PC-3 (cell line): ENCODE data around the gene TPRN. TPM values are rescaled to one million over a fixed set of nuclear protein-coding genes. Genes with fewer than 3 reads are reported as not detected.
A peak's percentile ranks its signal among the peaks of the same experiment; 100 is the strongest.

Experiments
- ATAC-seq: fragments of 200-7000 bp; cut with Tn5 transposase; 2 replicates; pipeline ENCODE4 v1.9.1; 2020; ENCODE audit warnings: mild to moderate bottlenecking, moderate library complexity
- BruUV-seq: library from RNA; stranded (reverse); fragments of 400-500 nt; replicated peaks from 2 replicates; lab custom pipeline; 2021; lab: Mats Ljungman, UMichigan
- CTCF ChIA-PET: fragments of 300-600 bp; sonication (Branson Sonifier 250); formaldehyde crosslinking; loops from one replicate; lab custom pipeline; 2022; ENCODE audit warnings: antibody characterized with exemption; lab: Charles Lee
- POLR2A ChIA-PET: fragments of 300-600 bp; sonication (Branson Sonifier 250); formaldehyde crosslinking; loops from one replicate; lab custom pipeline; 2022; ENCODE audit warnings: antibody characterized with exemption; ENCODE audit not compliant: unreplicated experiment; lab: Charles Lee
- DNase-seq: peaks from one replicate; pipeline ENCODE4 v3.0.0-alpha.2; 2015
- H2AFZ ChIP-seq: fragments of 300-600 bp; sonication (generic); 2 replicates; pipeline ENCODE4 v1.6.0; 2016; ENCODE audit warnings: antibody characterized with exemption, low read length
- H3F3A ChIP-seq: fragments of 300-600 bp; sonication (generic); one replicate; pipeline ENCODE4 v1.6.0; 2017; ENCODE audit warnings: antibody characterized with exemption, low read length, control low read depth, mild to moderate bottlenecking; ENCODE audit not compliant: unreplicated experiment
- H3K27ac ChIP-seq: fragments of 300-600 bp; sonication (generic); 2 replicates; pipeline ENCODE4 v1.5.1; 2016; ENCODE audit warnings: mild to moderate bottlenecking, low read length
- H3K27me3 ChIP-seq: fragments of 300-600 bp; sonication (generic); 2 replicates; pipeline ENCODE4 v1.6.1; 2016; ENCODE audit warnings: low read length, mixed read lengths
- H3K36me3 ChIP-seq: fragments of 300-600 bp; sonication (generic); 2 replicates; pipeline ENCODE4 v1.6.1; 2016; ENCODE audit warnings: low read depth, mixed run types, low read length, mixed read lengths
- H3K4me1 ChIP-seq: fragments of 300-600 bp; sonication (generic); 2 replicates; pipeline ENCODE4 v1.5.1; 2016; ENCODE audit warnings: low read length; ENCODE audit not compliant: insufficient read depth
- H3K4me2 ChIP-seq: fragments of 300-600 bp; sonication (generic); 2 replicates; pipeline ENCODE4 v1.6.0; 2016; ENCODE audit warnings: low read length
- H3K4me3 ChIP-seq: fragments of 300-600 bp; sonication (generic); 2 replicates; pipeline ENCODE4 v1.5.1; 2016; ENCODE audit warnings: mild to moderate bottlenecking, low read length, mixed read lengths
- H3K79me2 ChIP-seq: fragments of 300-600 bp; sonication (generic); 2 replicates; pipeline ENCODE4 v1.6.1; 2017; ENCODE audit warnings: low read length, mixed read lengths
- H3K9ac ChIP-seq: fragments of 300-600 bp; sonication (generic); 2 replicates; pipeline ENCODE4 v1.6.0; 2016; ENCODE audit warnings: mild to moderate bottlenecking, low read length
- H3K9me2 ChIP-seq: fragments of 300-600 bp; sonication (generic); replicated peaks from 2 replicates; pipeline ENCODE4 v1.6.1; 2016; ENCODE audit warnings: mixed run types, low read length, mixed read lengths
- H3K9me3 ChIP-seq: fragments of 300-600 bp; sonication (generic); 2 replicates; pipeline ENCODE4 v1.6.1; 2016; ENCODE audit warnings: low read length, mixed read lengths
- H4K20me1 ChIP-seq: fragments of 300-600 bp; sonication (generic); 2 replicates; pipeline ENCODE4 v1.6.1; 2016; ENCODE audit warnings: low read length, mixed read lengths
- CTCF ChIP-seq: fragments of 300-600 bp; sonication (generic); conservative IDR thresholded peaks from 2 replicates; pipeline ENCODE4 v1.5.1; 2017; ENCODE audit warnings: antibody characterized with exemption, low read depth, mild to moderate bottlenecking, low read length
- EZH2 ChIP-seq: fragments of 300-600 bp; sonication (generic); IDR thresholded peaks from one replicate; pipeline ENCODE4 v1.6.1; 2017; ENCODE audit warnings: antibody characterized with exemption, mild to moderate bottlenecking, low read length; ENCODE audit not compliant: unreplicated experiment
- EZH2phosphoT487 ChIP-seq: fragments of 300-600 bp; sonication (generic); IDR thresholded peaks from 2 replicates; pipeline ENCODE4 v1.6.1; 2018; ENCODE audit warnings: mild to moderate bottlenecking, antibody characterized with exemption, low read length, borderline replicate concordance
- intact Hi-C: fragments of 100-400 bp; cut with micrococcal nuclease; formaldehyde crosslinking; loops from 2 replicates; pipeline ENCODE4 v1.9.0; 2023
- total RNA-seq: library from RNA; depleted of rRNA; stranded (reverse); fragments of >200 nt; gene quantifications from 2 replicates; pipeline ENCODE4 v1.2.3, GENCODE V29; 2014

TPRN gene
- total RNA-seq, 1 experiment from 2014 or later: 11.3 TPM

- no peaks in the 10 kb centered on the region for H3K27me3 ChIP-seq
- TF ChIP-seq CTCF: no peak
- TF ChIP-seq EZH2: no peak
- no peak for TF ChIP-seq EZH2phosphoT487
- H3K4me3 ChIP-seq: no peak overlapping the region; the same call in 1 of the 2 replicates
- H3K4me2 ChIP-seq: peak overlapping the region; percentile 96; the same call in 1 of the 2 replicates
- POLR2A ChIA-PET: no interaction called here
- DNase-seq: no peak
- CTCF ChIA-PET: no interaction called here
- H2AFZ ChIP-seq: no peak overlapping the region
- H3K9me3 ChIP-seq: no peaks in the 10 kb centered on the region
- peaks cover 25% of the 10 kb centered on the region for H3K4me1 ChIP-seq
- H4K20me1 ChIP-seq: peaks cover 11% of the 10 kb centered on the region
- no peaks in the 10 kb centered on the region for H3K36me3 ChIP-seq
- ATAC-seq: no peak
- no peaks in the 10 kb centered on the region for H3K9me2 ChIP-seq
- H3K79me2 ChIP-seq: peaks cover 40% of the 10 kb centered on the region
- intact Hi-C loops: loop anchor here (5.0 kb wide), 1 partner anchor 41 kb away; the partner anchor contains the start of genes CYSRT1 and RNF224
- no TSS peak for BruUV-seq
- no peak overlapping the region for H3K27ac ChIP-seq
- H3F3A ChIP-seq: no peaks in the 10 kb centered on the region
- no peak overlapping the region for H3K9ac ChIP-seq
These were observed 14.6 kb downstream of the TPRN start for GRCh38 chr9:137185921-137186320.

- DNase-seq: no peak
- Histone ChIP-seq H3K9me3 (no peaks in the 10 kb centered on the region), H3K9me2 (no peaks in the 10 kb centered on the region), H3F3A (no peaks in the 10 kb centered on the region), H3K4me1 (peaks cover 23% of the 10 kb centered on the region), H4K20me1 (peaks cover 8% of the 10 kb centered on the region), H2AFZ (no peak overlapping the region), H3K4me2 (no peak overlapping the region), H3K4me3 (no peak overlapping the region), H3K79me2 (peaks cover 38% of the 10 kb centered on the region), H3K27ac (no peak overlapping the region), H3K36me3 (no peaks in the 10 kb centered on the region), H3K9ac (no peak overlapping the region), H3K27me3 (no peaks in the 10 kb centered on the region)
- ChIA-PET POLR2A (no interaction called here), CTCF (no interaction called here)
- no peak for TF ChIP-seq CTCF
- TF ChIP-seq EZH2phosphoT487: no peak
- TF ChIP-seq EZH2: no peak
- no TSS peak for BruUV-seq
- intact Hi-C loops: loop anchor here (5.0 kb wide), 1 partner anchor 42 kb away; the partner anchor contains the start of genes CYSRT1 and RNF224
- no peak for ATAC-seq
These were observed 15.5 kb downstream of the TPRN start for GRCh38 chr9:137184881-137185660.
